Measurements from ENCODE around the gene NTNG2. TPM values are rescaled to one million over a fixed set of nuclear protein-coding genes. Genes with fewer than 3 reads are reported as not detected.

The NTNG2 gene
- total and polyA plus RNA-seq, 10 of the 15 experiments (the other 5 are each of a cell fraction or from before 2014, with no cell fraction given) = 0.37 to 0.79 (median 0.45) TPM; not detected in 6

- no peak for TF ChIP-seq ELK1 (IDR thresholded peaks at IDR 0.05; ENCODE audit: low read depth, low read length)
- no peak for TF ChIP-seq PAX8 (IDR thresholded peaks at IDR 0.05)
- no peak for TF ChIP-seq KLF5 (IDR thresholded peaks at IDR 0.05; ENCODE audit: partially characterized antibody)
- TF ChIP-seq, protein P1, sequence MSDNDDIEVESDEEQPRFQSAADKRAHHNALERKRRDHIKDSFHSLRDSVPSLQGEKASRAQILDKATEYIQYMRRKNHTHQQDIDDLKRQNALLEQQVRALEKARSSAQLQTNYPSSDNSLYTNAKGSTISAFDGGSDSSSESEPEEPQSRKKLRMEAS (IDR thresholded peaks at IDR 0.05; ENCODE audit: low read depth, low read length) = no peak
- TF ChIP-seq BHLHE40 (IDR thresholded peaks at IDR 0.05; ENCODE audit: borderline replicate concordance in 1 of 2, low read depth in 2 of 2, low read length in 1 of 2) = no peak
- no peak for TF ChIP-seq CREM (IDR thresholded peaks at IDR 0.05; ENCODE audit: low read depth)
- TF ChIP-seq ZNF24 (IDR thresholded peaks at IDR 0.05) = no peak
- TF ChIP-seq CREB1 (IDR thresholded peaks at IDR 0.05; ENCODE audit: low read depth) = no peak
- no peak for TF ChIP-seq IKZF1 (conservative IDR thresholded peaks at IDR 0.05)
These were observed 6.5 kb downstream of the NTNG2 start (continued) for GRCh38 chr9:132168347-132168746.

- H2AFZ ChIP-seq (ENCODE audit: control insufficient read depth, low read depth, low read length) = no peak overlapping the region
- RAD21 ChIA-PET (ENCODE audit: unreplicated experiment) = interaction anchor here (0.7 to 1.1 kb wide), 2 partner anchors 68 to 150 kb away, joined by 3 to 4 read pairs; no protein-coding TSS in a partner anchor
- no peak for ATAC-seq
- peaks cover 0 to 8% of the 10 kb centered on the region in 2 experiments for H3K27me3 ChIP-seq (replicated peaks in 1 of 2; ENCODE audit: control insufficient read depth in 2 of 2, insufficient read depth in 2 of 2, low read length in 1 of 2)
- POLR2A ChIA-PET = interaction anchor here (0.6 kb wide), 1 partner anchor 687 kb away, joined by 3 read pairs; no protein-coding TSS in a partner anchor
- H4K20me1 ChIP-seq (ENCODE audit: control insufficient read depth, insufficient read depth) = no peaks in the 10 kb centered on the region
- in situ Hi-C loops (cut with MboI) (no loop called here), intact Hi-C loops (cut with micrococcal nuclease; ENCODE audit: unreplicated experiment) (loop anchor here (1.0 kb wide), 1 partner anchor 67 kb away; no protein-coding TSS in a partner anchor)
- no peaks in the 10 kb centered on the region for H3K79me2 ChIP-seq (ENCODE audit: control insufficient read depth, insufficient read depth, low read length)
- BruUV-seq (replicated peaks) = no TSS peak
- no peak overlapping the region for H3K27ac ChIP-seq (ENCODE audit: control insufficient read depth, insufficient read depth)
- H3K4me1 ChIP-seq (ENCODE audit: control insufficient read depth, insufficient read depth, low read length) = no peaks in the 10 kb centered on the region
- no peak for DNase-seq (ENCODE audit: low read depth, low spot score)
- SMC1A ChIA-PET (ENCODE audit: uncharacterized antibody, unreplicated experiment) = interaction anchor here (0.6 to 1.4 kb wide), 3 partner anchors 68 to 410 kb away, joined by 3 read pairs; no protein-coding TSS in a partner anchor
- TF ChIP-seq MYC (IDR thresholded peaks at IDR 0.05; ENCODE audit: insufficient read depth, insufficient read length, insufficient replicate concordance, low read length, severe bottlenecking) = no peak
- TF ChIP-seq ESRRA (IDR thresholded peaks at IDR 0.05; ENCODE audit: low read length) = no peak
- no peak for TF ChIP-seq SPI1 (IDR thresholded peaks at IDR 0.05; ENCODE audit: borderline replicate concordance, insufficient read depth, low read depth, low read length)
- no peak for TF ChIP-seq RAD51 (IDR thresholded peaks at IDR 0.05)
- no peak for TF ChIP-seq SMAD1 (IDR thresholded peaks at IDR 0.05; ENCODE audit: low read depth, partially characterized antibody)
- TF ChIP-seq, protein P2, sequence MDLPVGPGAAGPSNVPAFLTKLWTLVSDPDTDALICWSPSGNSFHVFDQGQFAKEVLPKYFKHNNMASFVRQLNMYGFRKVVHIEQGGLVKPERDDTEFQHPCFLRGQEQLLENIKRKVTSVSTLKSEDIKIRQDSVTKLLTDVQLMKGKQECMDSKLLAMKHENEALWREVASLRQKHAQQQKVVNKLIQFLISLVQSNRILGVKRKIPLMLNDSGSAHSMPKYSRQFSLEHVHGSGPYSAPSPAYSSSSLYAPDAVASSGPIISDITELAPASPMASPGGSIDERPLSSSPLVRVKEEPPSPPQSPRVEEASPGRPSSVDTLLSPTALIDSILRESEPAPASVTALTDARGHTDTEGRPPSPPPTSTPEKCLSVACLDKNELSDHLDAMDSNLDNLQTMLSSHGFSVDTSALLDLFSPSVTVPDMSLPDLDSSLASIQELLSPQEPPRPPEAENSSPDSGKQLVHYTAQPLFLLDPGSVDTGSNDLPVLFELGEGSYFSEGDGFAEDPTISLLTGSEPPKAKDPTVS (IDR thresholded peaks at IDR 0.05; ENCODE audit: low read depth, low read length) = no peak
- no peak for TF ChIP-seq ZNF274 (IDR thresholded peaks at IDR 0.05; ENCODE audit: insufficient read depth, insufficient read length)
- TF ChIP-seq ZNF207 (IDR thresholded peaks at IDR 0.05; ENCODE audit: borderline replicate concordance) = no peak
- TF ChIP-seq HDAC2 (IDR thresholded peaks at IDR 0.05) = no peak
- TF ChIP-seq, protein P3, sequence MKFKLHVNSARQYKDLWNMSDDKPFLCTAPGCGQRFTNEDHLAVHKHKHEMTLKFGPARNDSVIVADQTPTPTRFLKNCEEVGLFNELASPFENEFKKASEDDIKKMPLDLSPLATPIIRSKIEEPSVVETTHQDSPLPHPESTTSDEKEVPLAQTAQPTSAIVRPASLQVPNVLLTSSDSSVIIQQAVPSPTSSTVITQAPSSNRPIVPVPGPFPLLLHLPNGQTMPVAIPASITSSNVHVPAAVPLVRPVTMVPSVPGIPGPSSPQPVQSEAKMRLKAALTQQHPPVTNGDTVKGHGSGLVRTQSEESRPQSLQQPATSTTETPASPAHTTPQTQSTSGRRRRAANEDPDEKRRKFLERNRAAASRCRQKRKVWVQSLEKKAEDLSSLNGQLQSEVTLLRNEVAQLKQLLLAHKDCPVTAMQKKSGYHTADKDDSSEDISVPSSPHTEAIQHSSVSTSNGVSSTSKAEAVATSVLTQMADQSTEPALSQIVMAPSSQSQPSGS (IDR thresholded peaks at IDR 0.05; ENCODE audit: low read length) = no peak
- no peak for TF ChIP-seq RB1 (IDR thresholded peaks at IDR 0.05; ENCODE audit: borderline replicate concordance)
- no peak for TF ChIP-seq NR2C1 (IDR thresholded peaks at IDR 0.05)
- TF ChIP-seq NBN (IDR thresholded peaks at IDR 0.05) = no peak
- no peak overlapping the region for H3K4me3 ChIP-seq
- H3K36me3 ChIP-seq (ENCODE audit: control insufficient read depth in 2 of 2, insufficient read depth in 2 of 2, low read length in 1 of 2) = no peaks in the 10 kb centered on the region
- H3K9me3 ChIP-seq (replicated peaks; ENCODE audit: control insufficient read depth, insufficient read depth, low read length) = no peaks in the 10 kb centered on the region
- CTCF ChIA-PET = interaction anchor here (0.8 to 8.4 kb wide), 4 partner anchors 16 to 100 kb away, joined by 3 to 155 read pairs (median 6); no protein-coding TSS in a partner anchor
- no peak overlapping the region for H3K4me2 ChIP-seq (ENCODE audit: control insufficient read depth, insufficient read depth)
- 31% methylated on average over 7 of the region's 7 CpGs for WGBS (ENCODE audit: insufficient coverage, insufficient replicate concordance, low lambda C conversion rate, missing lambda C conversion rate)
- no peak for FAIRE-seq
- H3K9ac ChIP-seq (ENCODE audit: control insufficient read depth, insufficient read depth, low read length) = no peak overlapping the region
These were observed 7.0 kb downstream of the NTNG2 start for GRCh38 chr9:132168851-132169250.
